Muscle of back (tissue), 13 donors: ENCODE data around the gene TMEM150A. TPM values are rescaled to one million over a fixed set of nuclear protein-coding genes. Genes with fewer than 3 reads are reported as not detected.
"Not testable (repeated sequence)": the region's sequence is repeated elsewhere in the genome, so short reads cannot be mapped to it uniquely, and the experiment has no call there.

Experiments used
- DNase-seq, 3 donors: peaks; one replicate each; pipeline versions ENCODE4 v3.0.0 to v3.0.0-alpha.2; 2013
- long read RNA-seq, 9 donors: transcript quantifications; one replicate each; lab custom pipeline, GENCODE V29; 2026
- polyA plus RNA-seq, 10 donors: library from polyadenylated mRNA; unstranded; fragments of 120-200 nt; gene quantifications; one replicate each; pipeline ENCODE4 v1.2.1, GENCODE V29; 2013; ENCODE audit not compliant: insufficient read length in 10 of 10

TMEM150A gene
- 10 to 100 TPM in 2 of 10 donors, 1 to 10 TPM in 8; 7.5 to 12.6 (median 8.4) TPM for polyA plus RNA-seq
- long read RNA-seq, donor 1, partial matches to known transcripts, result 0 of 3 reads
- long read RNA-seq, donor 1, other reads (novel, unspliced or antisense), result 0 of 3 reads
- long read RNA-seq, donor 2, partial matches to known transcripts, result 0 of 3 reads
- long read RNA-seq, donor 2, other reads (novel, unspliced or antisense), result 0 of 3 reads
- long read RNA-seq, donor 3, result 0 reads
- long read RNA-seq, donor 4, partial matches to known transcripts, result 0 of 1 reads
- long read RNA-seq, donor 4, other reads (novel, unspliced or antisense), result 0 of 1 reads
- long read RNA-seq, donor 5, partial matches to known transcripts, result 0 of 6 reads
- long read RNA-seq, donor 5, other reads (novel, unspliced or antisense), result 0 of 6 reads
- long read RNA-seq, donor 6, partial matches to known transcripts, result 0 of 4 reads
- long read RNA-seq, donor 6, other reads (novel, unspliced or antisense), result 0 of 4 reads
- long read RNA-seq, donor 7, partial matches to known transcripts, result 0 of 1 reads
- long read RNA-seq, donor 7, other reads (novel, unspliced or antisense), result 0 of 1 reads
- long read RNA-seq, donor 8, result 0 reads
- long read RNA-seq, donor 9, result 0 reads

DNA sequence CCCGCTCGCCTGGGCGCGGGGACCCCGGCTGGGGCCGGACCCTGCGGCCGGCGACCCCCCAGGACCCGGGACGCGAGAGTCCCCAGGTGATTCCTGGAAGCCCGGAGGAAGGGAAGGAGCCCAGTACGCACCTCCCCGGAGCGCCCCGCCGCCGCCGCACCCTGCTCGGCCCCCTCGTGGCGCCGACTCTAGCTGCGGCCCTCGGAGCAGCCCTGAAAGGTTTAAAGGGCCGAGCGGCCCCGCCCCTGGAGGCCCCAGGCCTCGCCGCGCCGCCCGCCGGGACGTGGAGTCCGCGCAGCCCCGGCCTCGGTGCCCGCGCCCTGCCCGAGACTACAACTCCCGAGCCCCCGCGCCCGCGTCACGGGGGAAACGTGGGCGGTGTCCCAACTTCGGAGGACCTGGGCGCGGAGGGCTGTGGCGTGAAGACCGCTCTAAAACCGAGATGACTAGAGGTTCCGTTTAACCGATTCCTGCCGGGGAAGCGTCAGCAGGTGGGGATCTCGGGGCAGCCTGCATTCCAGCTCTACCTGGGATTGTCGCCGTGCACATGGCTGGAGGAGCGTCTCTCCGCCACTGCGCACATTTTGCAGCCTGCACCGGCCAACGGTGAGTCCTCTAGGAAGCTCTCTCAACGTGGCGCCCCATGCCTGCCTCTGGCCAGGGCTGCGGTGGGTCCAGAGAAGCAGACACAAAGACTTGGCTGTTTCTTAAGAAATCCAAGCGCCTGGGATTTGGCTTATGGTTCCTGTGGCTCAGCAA is at the start of gene TMEM150A:
Gene TMEM150A (minus strand): TSS at position 223 of the 759 bp plus-strand sequence. CDS start 750 bp downstream, outside the sequence.
- DNase-seq, result peak; percentile 91 to 96 (median 91)

- no peak for DNase-seq
These were observed 49.6 kb upstream of the TMEM150A start for GRCh38 chr2:85652056-85652455.

DNA sequence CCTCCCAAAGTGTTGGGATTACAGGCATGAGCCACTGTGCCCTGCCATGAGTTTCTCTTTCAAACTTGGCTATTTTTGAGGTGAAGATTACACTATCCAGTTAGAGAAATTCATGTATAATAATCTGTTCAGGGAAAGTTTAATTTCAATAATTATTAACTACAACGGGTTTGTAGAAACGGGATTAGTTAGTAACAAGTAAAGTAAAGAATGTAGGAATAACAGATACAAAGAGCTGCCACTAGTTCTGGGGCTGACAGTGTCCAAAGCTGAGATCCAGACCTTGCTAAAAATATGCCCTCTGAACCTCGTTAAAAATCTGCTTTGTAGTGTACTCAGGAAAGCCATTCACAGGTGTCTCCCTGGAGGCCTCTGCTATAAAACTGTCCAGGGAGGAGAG is 48.6 kb upstream of the TMEM150A start:
- DNase-seq, result no peak

- no peak for DNase-seq
These were observed 48.0 kb upstream of the TMEM150A start for GRCh38 chr2:85650456-85650855.

GRCh38 chr2:85649201-85650190 is 47.0 kb upstream of the TMEM150A start:
- no peak for DNase-seq

DNA sequence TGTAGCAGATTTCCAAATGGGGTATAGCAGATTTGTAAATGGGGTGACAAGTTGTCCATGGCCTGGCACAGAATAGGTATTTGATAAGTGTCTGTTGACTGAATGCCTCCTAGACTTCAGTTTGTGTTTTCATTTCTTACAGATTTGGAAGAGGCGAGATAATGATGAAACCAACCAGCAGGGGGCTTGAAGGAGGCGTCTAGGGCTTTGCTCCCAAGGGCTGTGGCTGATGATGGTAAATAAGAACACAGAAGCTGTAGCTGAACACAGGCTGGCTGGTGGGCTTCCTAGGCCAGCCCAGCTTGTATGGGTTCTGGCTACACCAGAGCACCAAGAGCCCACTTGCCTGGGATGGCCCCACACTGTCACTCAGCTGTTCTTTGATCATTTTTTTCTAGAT is 46.1 kb upstream of the TMEM150A start:
- no peak for DNase-seq

- no peak for DNase-seq
These were observed 45.5 kb upstream of the TMEM150A start for GRCh38 chr2:85647823-85648526.

DNA sequence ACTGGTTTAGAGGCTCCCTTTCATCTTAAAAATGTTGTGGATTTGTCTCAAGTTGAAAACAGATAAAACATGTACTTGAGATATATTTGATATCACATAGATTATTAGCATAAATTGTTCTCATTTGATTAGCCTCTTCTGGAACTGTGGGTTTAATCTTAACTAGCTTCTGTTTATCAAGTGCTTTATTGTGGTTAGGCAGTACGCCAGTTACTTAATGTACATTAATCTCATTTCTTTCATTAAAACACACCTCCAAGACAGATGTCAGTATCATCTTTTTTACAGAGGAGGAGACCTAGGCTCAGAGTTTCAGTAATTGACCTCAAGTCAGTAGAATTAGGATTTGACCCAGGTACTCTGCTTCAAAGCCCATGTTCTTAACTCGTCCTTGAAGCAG is 43.7 kb upstream of the TMEM150A start:
- no peak for DNase-seq

GRCh38 chr2:85644909-85645308 is 42.4 kb upstream of the TMEM150A start:
- no peak for DNase-seq

DNA sequence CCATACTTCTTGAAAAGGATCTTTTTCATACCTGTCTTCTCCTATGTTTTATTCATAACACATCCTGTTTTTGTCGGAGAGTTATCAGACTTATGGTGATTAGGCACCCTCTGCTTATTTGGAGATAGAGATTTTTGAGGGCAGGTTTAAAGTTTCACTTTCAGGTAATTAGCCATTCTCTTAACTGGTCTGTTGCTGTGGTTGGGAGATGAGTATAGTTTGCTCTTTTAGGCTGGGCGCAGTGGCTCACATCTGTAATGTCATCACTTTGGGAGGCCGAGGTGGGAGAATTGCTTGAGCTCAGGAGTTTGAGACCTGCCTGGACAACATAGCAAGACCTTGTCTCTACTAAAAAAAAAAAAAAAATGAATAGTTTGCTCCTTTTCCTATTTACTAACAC is 40.2 kb upstream of the TMEM150A start:
- no peak for DNase-seq

DNA sequence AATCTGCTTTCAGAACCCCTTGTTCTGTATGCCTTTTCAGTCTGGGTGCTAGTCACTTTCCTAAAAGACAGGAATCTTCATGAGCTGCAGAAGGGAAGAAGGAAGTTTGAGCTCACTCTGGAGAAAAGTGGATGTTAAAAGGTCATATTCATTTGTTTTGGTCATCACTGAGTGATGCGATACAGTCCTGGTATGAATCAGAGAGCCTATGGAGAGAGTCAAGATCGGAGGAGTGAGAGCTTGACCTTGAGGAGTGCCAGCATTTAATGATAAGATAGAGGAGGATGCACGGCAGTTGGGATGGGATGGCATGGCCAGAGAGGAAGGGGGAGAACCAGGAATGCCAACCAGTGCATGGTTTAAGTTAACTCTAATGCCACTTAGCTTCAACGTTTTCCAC is 33.1 kb upstream of the TMEM150A start:
- no peak for DNase-seq

DNA sequence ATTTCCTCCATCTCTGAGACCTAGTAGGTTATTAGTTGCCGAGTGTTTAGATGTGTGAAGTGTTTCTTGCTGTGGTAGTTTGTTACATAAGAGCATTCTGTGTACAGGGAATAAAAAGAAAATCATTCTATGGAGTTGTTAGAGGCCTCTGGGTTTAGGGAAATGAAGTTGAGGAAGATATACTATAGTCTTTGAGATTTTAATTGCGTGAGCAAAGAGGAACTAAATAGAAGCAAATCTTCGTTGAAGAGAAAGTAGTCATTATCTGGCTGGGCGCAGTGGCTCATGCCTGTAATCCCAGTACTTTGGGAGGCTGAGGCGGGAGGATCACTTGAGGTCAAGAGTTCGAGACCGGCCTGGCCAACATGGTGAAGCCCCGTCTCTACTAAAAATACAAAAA is 32.5 kb upstream of the TMEM150A start:
- no peak for DNase-seq

DNA sequence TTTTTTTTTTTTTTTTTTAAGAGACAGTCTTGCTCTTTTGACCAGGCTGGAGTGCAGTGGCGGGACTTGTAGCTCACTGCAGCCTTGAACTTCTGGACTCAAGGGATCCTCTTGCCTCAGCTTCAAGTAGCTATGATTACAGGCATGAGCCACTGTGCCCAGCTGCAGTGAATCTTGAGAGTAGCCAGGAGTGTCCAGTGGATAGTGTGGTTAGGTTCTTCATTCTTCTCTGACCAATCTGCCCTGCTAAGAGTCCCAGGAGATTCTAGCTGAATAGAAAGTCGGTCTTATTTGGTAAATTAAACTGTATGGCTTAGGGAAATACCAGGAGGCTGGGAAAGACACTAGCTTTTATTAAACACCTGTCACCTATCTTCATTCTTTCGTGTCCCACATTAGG is 28.8 kb upstream of the TMEM150A start:
- DNase-seq, result no peak

GRCh38 chr2:85628658-85629057 is 26.2 kb upstream of the TMEM150A start:
- no peak for DNase-seq

DNA sequence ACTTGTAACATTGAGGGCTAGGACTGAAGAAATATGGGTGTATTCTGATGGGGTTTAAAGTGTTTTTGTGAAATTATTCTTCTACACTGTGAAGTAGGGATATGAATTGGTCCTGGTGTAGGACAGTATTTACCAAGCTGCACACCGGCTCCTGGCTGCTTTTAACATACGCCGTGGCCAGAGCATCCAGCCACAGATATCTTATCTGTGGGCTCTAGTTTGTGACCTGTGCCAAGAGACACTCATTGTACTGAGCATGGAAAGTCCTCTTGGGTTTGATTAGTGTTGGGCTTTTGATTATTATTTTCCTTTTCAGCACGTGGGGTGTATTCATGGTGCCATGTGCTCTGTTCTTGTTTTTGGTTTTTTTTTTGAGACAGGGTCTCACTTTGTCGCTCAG is 21.5 kb upstream of the TMEM150A start:
- DNase-seq, result no peak

DNA sequence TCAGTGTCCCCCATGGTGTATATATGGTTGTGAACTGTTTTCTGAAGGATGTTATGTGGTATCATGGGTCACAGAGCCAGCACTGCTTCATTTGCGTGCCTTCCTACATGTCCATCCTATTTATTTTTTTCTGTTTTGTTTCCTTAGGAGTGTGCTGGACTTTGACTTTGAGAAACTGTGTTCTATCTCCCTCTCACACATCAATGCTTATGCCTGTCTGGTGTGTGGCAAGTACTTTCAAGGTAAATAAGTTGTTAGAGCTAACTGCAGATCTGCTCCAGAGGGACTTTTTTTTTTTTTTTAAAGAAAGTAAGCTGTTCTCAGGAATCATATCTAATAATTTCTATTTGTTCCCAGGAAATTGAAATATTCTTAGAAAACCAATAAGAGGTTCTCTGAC is 18.8 kb upstream of the TMEM150A start:
- DNase-seq, result no peak

- DNase-seq, result no peak
These were observed 17.1 kb upstream of the TMEM150A start for GRCh38 chr2:85619617-85620016.

DNA sequence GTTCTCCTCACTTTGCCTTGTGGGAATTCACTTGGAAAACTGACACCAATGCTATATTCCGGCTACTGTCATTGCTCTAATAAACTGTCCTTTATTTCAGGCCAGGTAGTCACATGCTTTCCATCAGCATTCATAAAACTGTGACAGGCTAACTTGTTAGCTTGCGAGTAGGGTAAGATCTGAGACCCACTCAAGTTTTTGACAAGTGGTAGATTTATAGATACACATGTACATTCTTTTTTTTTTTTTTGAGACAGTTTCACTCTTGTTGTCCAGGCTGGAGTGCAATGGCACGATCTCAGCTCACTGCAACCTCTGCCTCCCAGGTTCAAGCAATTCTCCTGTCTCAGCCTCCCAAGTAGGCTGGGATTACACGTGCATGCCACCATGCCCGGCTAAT is 15.2 kb upstream of the TMEM150A start:
- DNase-seq, result not testable (repeated sequence)

DNA sequence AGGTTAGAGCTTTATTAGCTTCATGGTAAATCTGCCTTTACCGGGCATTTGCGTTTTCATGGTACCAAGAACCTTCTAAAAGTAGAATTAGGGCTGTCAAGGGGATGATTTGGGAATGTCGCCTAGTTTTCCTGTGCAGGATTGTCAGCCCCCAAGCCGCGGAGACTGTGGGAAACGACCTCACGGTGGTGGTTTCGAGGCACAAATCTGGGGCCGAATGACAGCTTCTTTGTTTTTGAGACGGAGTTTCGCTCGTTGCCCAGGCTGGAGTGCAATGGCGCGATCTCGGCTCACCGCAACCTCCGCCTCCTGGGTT is 12.9 kb upstream of the TMEM150A start:
- no peak for DNase-seq

- DNase-seq, result not testable (repeated sequence)
These were observed 12.3 kb upstream of the TMEM150A start for GRCh38 chr2:85614757-85615156.
